Liver (tissue), 9 donors: ENCODE measurements around the gene ZNF341. TPM values are rescaled to one million over a fixed set of nuclear protein-coding genes. Genes with fewer than 3 reads are reported as not detected.

ENCODE experiments used
- DNase-seq: peaks from one replicate; pipeline ENCODE4 v3.0.0-alpha.2; 2017; ENCODE audit warnings: low spot score
- H3K27ac ChIP-seq, 2 donors: one replicate each; pipeline ENCODE4 v1.7.0; 2013; ENCODE audit warnings: inconsistent platforms in 2 of 2, low read length in 2 of 2, control low read depth in 1 of 2, low read depth in 1 of 2, mild to moderate bottlenecking in 1 of 2
- H3K27me3 ChIP-seq, 4 donors: one replicate each; pipeline versions ENCODE4 v1.6.1 to v1.7.0; 2013; ENCODE audit warnings: low read length in 3 of 4, inconsistent platforms in 1 of 4, mild to moderate bottlenecking in 1 of 4, moderate library complexity in 1 of 4; ENCODE audit not compliant: control insufficient read depth in 4 of 4, insufficient read depth in 4 of 4
- H3K36me3 ChIP-seq, 4 donors: one replicate each; pipeline versions ENCODE4 v1.6.1 to v1.7.0; 2013; ENCODE audit warnings: low read length in 3 of 4, mild to moderate bottlenecking in 3 of 4, low read depth in 1 of 4, moderate library complexity in 1 of 4; ENCODE audit not compliant: control insufficient read depth in 4 of 4, insufficient read depth in 3 of 4
- H3K4me1 ChIP-seq, 4 donors: one replicate each; pipeline versions ENCODE4 v1.6.1 to v1.7.0; 2013; ENCODE audit warnings: low read length in 3 of 4, mild to moderate bottlenecking in 3 of 4, moderate library complexity in 1 of 4; ENCODE audit not compliant: control insufficient read depth in 4 of 4, insufficient read depth in 4 of 4
- H3K4me3 ChIP-seq, 3 donors: one replicate each; pipeline versions ENCODE4 v1.6.1 to v1.7.0; 2013; ENCODE audit warnings: low read length in 3 of 3, control low read depth in 1 of 3, low read depth in 1 of 3, mild to moderate bottlenecking in 1 of 3
- H3K9ac ChIP-seq, 2 donors: one replicate each; pipeline ENCODE4 v1.7.0; 2013; ENCODE audit warnings: low read length in 2 of 2, mild to moderate bottlenecking in 2 of 2, moderate library complexity in 2 of 2, control low read depth in 1 of 2, low read depth in 1 of 2
- H3K9me3 ChIP-seq, 4 donors: one replicate each; pipeline versions ENCODE4 v1.6.1 to v1.7.0; 2013; ENCODE audit warnings: low read length in 3 of 4; ENCODE audit not compliant: control insufficient read depth in 4 of 4
- CTCF ChIP-seq: fragments of 150-350 bp; IDR thresholded peaks from 2 replicates; pipeline ENCODE4 v1.5.1; 2017; ENCODE audit warnings: improper control_type of control experiment, low read depth, low read length; ENCODE audit not compliant: missing input control
- EGR1 ChIP-seq, 2 donors: IDR thresholded peaks; 2 replicates each; pipeline ENCODE4 v1.6.1; 2016 to 2018; ENCODE audit warnings: antibody characterized with exemption in 2 of 2, low read depth in 2 of 2
- FOXA1 ChIP-seq: IDR thresholded peaks from 2 replicates; pipeline ENCODE4 v1.6.1; 2016; ENCODE audit warnings: antibody characterized with exemption
- FOXA2 ChIP-seq: IDR thresholded peaks from 2 replicates; pipeline ENCODE4 v1.6.1; 2016; ENCODE audit warnings: antibody characterized with exemption
- GABPA ChIP-seq, 2 donors: IDR thresholded peaks in 1 of 2; conservative IDR thresholded peaks in 1 of 2; 2 replicates each; pipeline ENCODE4 v1.6.1; 2016; ENCODE audit warnings: antibody characterized with exemption in 2 of 2, mild to moderate bottlenecking in 1 of 2, moderate library complexity in 1 of 2
- HNF4A ChIP-seq, 2 donors: conservative IDR thresholded peaks; 2 replicates each; pipeline ENCODE4 v1.6.1; 2016; ENCODE audit warnings: antibody characterized with exemption in 2 of 2, mild to moderate bottlenecking in 2 of 2
- HNF4G ChIP-seq: IDR thresholded peaks from 2 replicates; pipeline ENCODE4 v1.6.1; 2016; ENCODE audit warnings: antibody characterized with exemption
- JUND ChIP-seq, 2 donors: IDR thresholded peaks; 2 replicates each; pipeline ENCODE4 v1.6.1; 2016; ENCODE audit warnings: antibody characterized with exemption in 2 of 2
- MAX ChIP-seq: IDR thresholded peaks from 2 replicates; pipeline ENCODE4 v1.6.1; 2016; ENCODE audit warnings: antibody characterized with exemption
- NR2F2 ChIP-seq: IDR thresholded peaks from 2 replicates; pipeline ENCODE4 v1.6.1; 2016; ENCODE audit warnings: antibody characterized with exemption
- RAD21 ChIP-seq, 2 donors: IDR thresholded peaks; 2 replicates each; pipeline ENCODE4 v1.6.1; 2016; ENCODE audit warnings: antibody characterized with exemption in 2 of 2, mild to moderate bottlenecking in 2 of 2
- REST ChIP-seq: IDR thresholded peaks from 2 replicates; pipeline ENCODE4 v1.6.1; 2016; ENCODE audit warnings: antibody characterized with exemption, mild to moderate bottlenecking
- RXRA ChIP-seq, 2 donors: IDR thresholded peaks; 2 replicates each; pipeline ENCODE4 v1.6.1; 2017 to 2018; ENCODE audit warnings: antibody characterized with exemption in 2 of 2, mild to moderate bottlenecking in 1 of 2
- SP1 ChIP-seq: IDR thresholded peaks from 2 replicates; pipeline ENCODE4 v1.6.1; 2018; ENCODE audit warnings: antibody characterized with exemption, mild to moderate bottlenecking
- TAF1 ChIP-seq: conservative IDR thresholded peaks from 2 replicates; pipeline ENCODE4 v1.6.1; 2016; ENCODE audit warnings: antibody characterized with exemption, mild to moderate bottlenecking
- YY1 ChIP-seq: IDR thresholded peaks from 2 replicates; pipeline ENCODE4 v1.6.1; 2016; ENCODE audit warnings: antibody characterized with exemption, mild to moderate bottlenecking
- ZBTB33 ChIP-seq: IDR thresholded peaks from 2 replicates; pipeline ENCODE4 v1.6.1; 2016; ENCODE audit warnings: antibody characterized with exemption
- WGBS: extraction: QIAGEN DNeasy Blood & Tissue Kit; methylation state at CpG from one replicate; pipeline ENCODE4 v1.1.7; 2013; 5-methylcytosine and 5-hydroxymethylcytosine counted together
- polyA plus RNA-seq, 2 donors: library from polyadenylated mRNA; stranded (reverse) in 1 of 2; unstranded in 1 of 2; fragments of 200-250 nt in 1 of 2; fragments of >200 nt in 1 of 2; fragmentation: Nextera tagmentation in 1 of 2; extraction: Ambion mirVana in 1 of 2; gene quantifications; one replicate each; pipeline versions ENCODE4 v1.2.1 to v1.2.3, GENCODE V29; 2013 to 2015
- total RNA-seq, 2 donors: library from RNA; depleted of rRNA; stranded (reverse); fragments of >200 nt; gene quantifications; one replicate each; pipeline ENCODE4 v1.2.3, GENCODE V29; 2014
- donor health status: healthy.
- donor health status: healthy.
- donor health status: healthy.
- donor health status: healthy.
- donor health status: healthy.

The ZNF341 gene
- total and polyA plus RNA-seq, 4 donors = 0.69 to 1.1 (median 0.82) TPM

GRCh38 chr20:33789858-33790182, 58.0 kb downstream of the ZNF341 start:
- no peaks in the 10 kb centered on the region for H3K27me3 ChIP-seq
- no peak for TF ChIP-seq CTCF
- no peak for TF ChIP-seq TAF1
- TF ChIP-seq ZBTB33 = no peak
- TF ChIP-seq HNF4G = no peak
- TF ChIP-seq SP1 = no peak
- TF ChIP-seq FOXA2 = no peak
- no peak for TF ChIP-seq REST
- no peak for TF ChIP-seq RXRA (IDR thresholded peaks at IDR 0.05)
- no peak for TF ChIP-seq YY1
- no peak for TF ChIP-seq MAX
- no peak for TF ChIP-seq NR2F2
- TF ChIP-seq HNF4A (conservative IDR thresholded peaks at IDR 0.05) = no peak
- no peak for TF ChIP-seq EGR1 (IDR thresholded peaks at IDR 0.05; ENCODE audit: low read depth in 2 of 2)
- TF ChIP-seq JUND (IDR thresholded peaks at IDR 0.05) = no peak
- no peak for TF ChIP-seq RAD21 (IDR thresholded peaks at IDR 0.05)
- no peak for TF ChIP-seq FOXA1
- TF ChIP-seq GABPA (IDR thresholded peaks at IDR 0.05 in 1 of 2, conservative IDR thresholded peaks at IDR 0.05 in 1 of 2) = no peak
- no peaks in the 10 kb centered on the region for H3K4me1 ChIP-seq
- 83% methylated on average over 5 of the region's 5 CpGs for whole genome bisulfite sequencing
- H3K27ac ChIP-seq = no peak overlapping the region
- no peaks in the 10 kb centered on the region for H3K9me3 ChIP-seq
- no peak overlapping the region for H3K4me3 ChIP-seq
- no peaks in the 10 kb centered on the region for H3K36me3 ChIP-seq
- no peak overlapping the region for H3K9ac ChIP-seq
- no peak for DNase-seq

GRCh38 chr20:33790566-33790965, 58.8 kb downstream of the ZNF341 start:
- no peak for DNase-seq
- Histone ChIP-seq H3K9ac (no peak overlapping the region), H3K9me3 (no peaks in the 10 kb centered on the region), H3K4me3 (no peak overlapping the region), H3K27me3 (no peaks in the 10 kb centered on the region), H3K27ac (no peak overlapping the region), H3K36me3 (no peaks in the 10 kb centered on the region), H3K4me1 (no peaks in the 10 kb centered on the region)
- no peak for TF ChIP-seq FOXA2
- WGBS = 87% methylated on average over 11 of the region's 11 CpGs
